ENCODE results near the gene MSI2.
A peak's percentile ranks its signal among the peaks of the same experiment; 100 is the strongest.

The MSI2 gene

GRCh38 chr17:57721967-57722703 is 465.8 kb downstream of the MSI2 start:
- no peak for TF ChIP-seq CTCF (IDR thresholded peaks at IDR 0.05; ENCODE audit: low read depth, low read length)
- Histone ChIP-seq H3K4me3 (ENCODE audit: low read depth, low read length) (no peak overlapping the region), H3K27me3 (ENCODE audit: insufficient read depth, low read depth, severe bottlenecking) (no peaks in the 10 kb centered on the region), H3K36me3 (no peaks in the 10 kb centered on the region), H3K27ac (no peak overlapping the region), H3K9me3 (ENCODE audit: severe bottlenecking) (no peaks in the 10 kb centered on the region)
- no peak for DNase-seq

DNA sequence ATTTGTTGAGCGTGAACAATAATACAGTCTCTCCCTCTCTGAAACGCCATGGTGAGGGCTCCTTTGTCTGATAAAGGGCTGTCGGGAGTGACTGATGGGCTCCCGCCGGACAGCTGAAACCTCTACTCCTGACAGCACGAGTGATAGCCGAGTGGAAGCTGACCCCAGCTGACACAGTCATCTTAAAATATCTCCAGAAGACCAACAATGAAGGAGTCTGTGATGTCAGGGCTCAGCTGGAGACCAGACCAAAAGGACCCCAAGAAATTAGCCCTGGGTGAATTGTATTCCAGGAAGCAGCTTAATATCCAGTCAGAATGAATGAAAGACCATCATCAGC is 466.4 kb downstream of the MSI2 start:
- no peaks in the 10 kb centered on the region for H3K27me3 ChIP-seq (ENCODE audit: insufficient read depth, low read depth, severe bottlenecking)
- no peaks in the 10 kb centered on the region for H3K9me3 ChIP-seq (ENCODE audit: severe bottlenecking)
- H3K4me3 ChIP-seq (ENCODE audit: low read depth, low read length) = no peak overlapping the region
- H3K27ac ChIP-seq = no peak overlapping the region
- no peak for TF ChIP-seq CTCF (IDR thresholded peaks at IDR 0.05; ENCODE audit: low read depth, low read length)
- DNase-seq = no peak
- no peaks in the 10 kb centered on the region for H3K36me3 ChIP-seq

GRCh38 chr17:57723427-57724025 is 467.2 kb downstream of the MSI2 start:
- peak overlapping the region; percentile 81 for H3K27ac ChIP-seq
- H3K4me3 ChIP-seq (ENCODE audit: low read depth, low read length) = no peak overlapping the region
- no peaks in the 10 kb centered on the region for H3K36me3 ChIP-seq
- no peaks in the 10 kb centered on the region for H3K27me3 ChIP-seq (ENCODE audit: insufficient read depth, low read depth, severe bottlenecking)
- TF ChIP-seq CTCF (IDR thresholded peaks at IDR 0.05; ENCODE audit: low read depth, low read length) = no peak
- DNase-seq = no peak
- H3K9me3 ChIP-seq (ENCODE audit: severe bottlenecking) = no peaks in the 10 kb centered on the region

GRCh38 chr17:57724026-57724728 is 467.9 kb downstream of the MSI2 start:
- TF ChIP-seq CTCF (IDR thresholded peaks at IDR 0.05; ENCODE audit: low read depth, low read length) = no peak
- H3K27ac ChIP-seq = peak overlapping the region; percentile 81
- no peaks in the 10 kb centered on the region for H3K36me3 ChIP-seq
- no peak overlapping the region for H3K4me3 ChIP-seq (ENCODE audit: low read depth, low read length)
- no peaks in the 10 kb centered on the region for H3K9me3 ChIP-seq (ENCODE audit: severe bottlenecking)
- DNase-seq = peak; percentile 73
- no peaks in the 10 kb centered on the region for H3K27me3 ChIP-seq (ENCODE audit: insufficient read depth, low read depth, severe bottlenecking)

DNA sequence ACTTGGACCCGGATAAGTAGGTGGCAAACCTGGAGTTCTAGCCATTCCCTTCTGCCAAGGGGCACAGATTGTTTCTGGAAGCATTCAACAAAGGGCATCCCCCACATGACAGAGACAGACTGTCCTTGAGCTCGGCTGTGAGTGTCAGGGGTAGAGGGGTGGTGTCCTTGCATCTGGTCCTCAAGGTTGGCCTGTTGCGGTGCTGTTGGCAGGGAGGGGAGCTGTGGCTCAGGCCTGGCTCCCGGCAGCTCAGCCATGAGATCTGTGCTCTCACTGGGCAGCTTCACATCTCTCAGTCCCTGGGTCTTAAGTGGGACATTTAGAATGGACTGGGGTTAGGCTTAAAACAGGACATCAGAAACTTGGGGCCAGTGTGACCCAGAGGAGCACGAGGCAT is 468.4 kb downstream of the MSI2 start:
- DNase-seq = no peak
- Histone ChIP-seq H3K27ac (peak overlapping the region; percentile 81), H3K36me3 (no peaks in the 10 kb centered on the region), H3K9me3 (ENCODE audit: severe bottlenecking) (no peaks in the 10 kb centered on the region), H3K4me3 (ENCODE audit: low read depth, low read length) (no peak overlapping the region), H3K27me3 (ENCODE audit: insufficient read depth, low read depth, severe bottlenecking) (no peaks in the 10 kb centered on the region)
- no peak for TF ChIP-seq CTCF (IDR thresholded peaks at IDR 0.05; ENCODE audit: low read depth, low read length)
